NCI-H2227 (cell line): ENCODE results near the gene MYBPC1.

Source experiments
- DNase-seq: peaks from one replicate; lab custom pipeline; 2025; ENCODE audit not compliant: unreplicated experiment; lab: John Stamatoyannopoulos, UW

The MYBPC1 gene

DNA sequence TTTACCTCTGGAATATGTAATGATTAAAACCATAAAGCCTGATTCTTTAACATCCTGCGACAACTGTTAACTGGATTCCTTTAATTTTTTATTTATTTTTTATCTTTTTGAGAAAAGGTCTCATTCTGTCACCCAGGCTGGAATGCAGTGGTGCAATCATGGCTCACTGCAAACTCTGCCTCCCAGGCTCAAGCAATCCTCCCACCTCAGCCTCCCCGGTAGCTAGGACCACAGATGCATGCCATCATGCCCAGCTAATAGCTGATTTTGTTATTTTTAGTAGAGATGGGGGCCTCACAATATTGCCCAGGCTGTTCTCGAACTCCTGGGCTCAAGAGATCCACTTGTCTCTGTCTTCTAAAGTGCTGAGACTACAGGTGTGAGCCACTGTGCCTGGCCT is 3.7 kb downstream of the MYBPC1 start:
- DNase-seq, result no peak

- DNase-seq, result no peak
These were observed 4.5 kb downstream of the MYBPC1 start for GRCh38 chr12:101599311-101599710.

DNA sequence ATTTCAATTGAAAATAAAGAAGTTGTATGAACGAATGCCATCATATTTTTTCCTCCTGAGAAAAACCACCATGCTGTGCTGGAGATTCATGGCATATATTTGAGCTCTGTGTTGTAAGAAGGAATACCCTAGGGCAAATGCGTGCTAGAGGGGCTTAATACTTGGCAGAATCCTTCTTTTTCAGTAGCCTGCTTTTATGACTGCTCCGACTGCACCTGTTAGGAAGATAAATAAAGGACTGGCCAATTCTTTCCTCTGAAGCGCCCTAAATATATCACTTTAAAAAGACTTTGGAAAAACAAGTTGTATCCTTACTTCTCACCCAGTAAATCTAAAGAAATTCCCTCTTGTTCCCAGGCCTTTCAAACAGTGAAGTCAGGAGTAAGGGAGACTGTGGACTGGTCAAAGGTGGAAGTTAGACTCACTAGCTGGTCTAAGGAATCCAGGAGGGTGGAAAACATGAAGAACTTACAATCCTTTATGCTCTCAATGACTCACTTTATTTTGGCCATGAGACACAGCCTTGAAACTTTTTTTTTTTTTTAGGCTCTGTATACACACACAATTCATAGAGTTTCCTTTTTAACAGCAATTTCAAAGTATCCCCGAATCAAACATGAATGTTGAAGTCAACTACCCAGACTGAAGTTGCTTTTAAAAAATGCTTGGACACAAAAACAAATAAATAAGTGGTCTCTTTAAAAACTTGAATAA is 5.2 kb downstream of the MYBPC1 start:
- DNase-seq, result no peak

DNA sequence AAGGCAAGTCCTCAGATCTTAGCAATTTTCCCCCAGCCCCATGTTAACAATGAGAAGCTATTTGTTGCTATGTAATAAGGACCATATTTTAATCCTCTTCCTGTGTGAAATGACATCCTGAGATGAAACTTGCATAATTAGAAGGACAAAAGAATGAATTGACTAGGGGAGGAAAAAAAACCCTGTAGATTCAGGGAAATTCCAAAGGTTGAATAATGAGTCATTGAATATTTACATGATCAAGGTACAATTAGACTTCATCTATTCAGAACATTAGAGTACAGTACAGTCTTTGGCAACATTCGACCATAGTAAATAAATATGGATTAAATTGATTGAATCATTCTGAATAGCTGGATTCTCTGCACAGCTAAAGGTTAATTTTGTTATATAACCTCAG is 9.4 kb downstream of the MYBPC1 start:
- DNase-seq, result no peak

DNA sequence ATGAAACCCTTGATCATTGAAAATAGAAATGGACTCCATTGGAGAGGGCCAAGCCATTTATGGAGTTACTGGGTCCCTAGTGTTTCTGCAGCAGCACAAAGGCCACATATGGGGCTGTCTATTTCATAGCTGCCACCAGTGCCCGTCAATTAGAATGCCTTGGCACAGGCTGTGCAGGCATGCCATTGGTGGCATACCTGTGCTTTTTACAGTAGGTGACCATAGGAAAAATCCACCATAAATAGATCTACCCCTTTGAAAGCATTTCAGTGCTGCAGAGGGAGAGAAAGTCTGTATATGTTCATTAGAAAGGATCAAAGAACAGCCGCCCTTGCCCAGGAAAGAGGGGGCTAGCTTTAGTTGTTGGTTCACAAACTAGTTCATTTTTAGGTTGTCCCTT is 13.1 kb downstream of the MYBPC1 start:
- DNase-seq, result no peak

DNA sequence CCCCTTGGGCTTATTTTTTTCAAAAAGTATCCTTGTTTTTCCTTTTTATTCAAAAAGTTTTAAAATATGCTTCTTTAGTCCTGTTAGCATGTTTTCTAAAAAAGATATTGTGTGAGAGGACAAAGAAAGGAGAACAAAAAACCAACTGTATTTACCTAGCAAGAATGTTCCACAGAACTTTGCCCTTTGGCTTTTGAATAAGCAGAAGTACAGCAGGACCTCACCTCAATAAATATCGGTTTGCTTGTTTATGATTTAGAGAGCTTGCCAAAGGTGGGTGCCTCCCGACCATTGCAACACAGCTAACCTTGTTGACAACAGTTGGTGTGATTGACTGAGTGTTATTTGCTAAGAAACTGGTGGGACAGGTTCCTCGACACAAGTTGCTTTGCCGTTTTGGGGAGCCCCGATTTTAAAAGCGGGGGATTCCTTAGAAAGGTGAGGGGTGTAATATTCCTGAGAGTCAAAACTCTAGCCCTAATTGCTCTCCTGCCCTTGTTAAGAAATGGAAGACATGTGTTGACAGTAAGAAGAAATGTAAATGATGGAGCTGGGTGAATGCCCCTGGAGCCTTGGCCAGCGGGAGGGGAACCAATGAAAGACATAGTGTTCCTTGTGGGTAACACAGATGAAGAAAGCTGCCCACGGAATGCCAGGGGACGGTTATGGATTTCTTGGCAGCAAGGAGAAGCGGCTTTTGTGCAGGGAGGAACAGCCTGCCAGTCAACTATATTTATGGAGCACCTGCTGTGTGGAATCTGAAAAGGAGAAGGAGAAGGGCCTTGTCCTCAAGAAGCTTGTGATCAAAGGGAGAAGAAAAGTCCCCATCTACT is 13.7 kb downstream of the MYBPC1 start:
- no peak for DNase-seq

DNA sequence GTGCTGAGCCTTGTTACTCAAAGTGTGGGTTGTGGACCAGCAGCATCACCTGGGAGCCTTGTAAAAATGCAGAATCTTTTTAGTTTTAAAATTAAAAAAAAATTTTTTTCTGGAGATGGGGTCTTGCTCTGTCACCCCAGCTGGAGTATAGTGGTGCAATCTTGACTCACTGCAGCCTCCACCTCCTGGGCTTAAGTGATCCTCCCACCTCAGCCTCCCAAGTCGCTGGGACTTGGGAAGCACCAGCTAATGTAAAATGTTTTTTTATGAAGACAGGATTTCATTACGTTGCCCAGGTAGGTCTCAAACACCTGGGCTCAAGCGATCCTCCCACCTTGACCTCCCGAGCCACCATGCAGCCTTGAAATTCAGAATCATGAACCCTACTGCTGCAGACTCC is 14.4 kb downstream of the MYBPC1 start:
- DNase-seq, result no peak

DNA sequence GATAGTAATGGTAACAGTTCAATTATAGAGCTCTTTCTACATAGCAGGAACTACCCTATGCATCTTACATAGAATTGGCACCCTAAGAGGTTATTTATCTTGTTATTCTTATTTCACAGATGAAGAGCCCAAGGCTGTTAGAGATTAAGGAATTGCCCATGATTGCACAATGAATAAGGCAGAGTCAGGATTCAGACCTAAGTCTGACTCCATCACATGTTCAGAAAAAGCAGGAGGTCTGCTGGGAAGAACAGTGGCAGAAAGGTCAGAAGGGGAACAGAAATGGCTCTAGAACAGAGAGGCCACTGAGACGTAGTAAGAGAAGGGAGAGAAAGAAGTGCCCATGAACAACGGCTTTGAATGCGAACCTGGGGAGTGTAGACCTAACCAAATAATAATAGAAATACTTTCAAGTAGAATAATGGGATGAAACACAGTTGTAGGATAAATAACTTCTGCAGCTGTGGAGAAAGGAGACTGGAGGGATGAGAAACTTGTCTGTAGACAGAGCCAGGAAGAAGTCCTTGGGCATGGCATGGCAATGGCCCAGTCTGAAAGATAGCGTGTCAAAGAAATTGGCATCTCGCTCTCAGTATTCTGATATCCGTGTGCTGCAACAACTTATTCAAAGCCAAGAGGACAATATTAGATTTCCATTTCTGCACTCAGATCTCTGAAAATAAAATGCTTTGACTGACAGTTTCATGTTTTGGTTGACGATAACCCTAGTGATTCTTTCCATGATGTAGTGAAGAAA is 17.6 kb downstream of the MYBPC1 start:
- DNase-seq, result no peak

GRCh38 chr12:101616027-101616494 is 21.3 kb downstream of the MYBPC1 start:
- DNase-seq, result no peak

- no peak for DNase-seq
These were observed 24.4 kb downstream of the MYBPC1 start for GRCh38 chr12:101619026-101619786.

DNA sequence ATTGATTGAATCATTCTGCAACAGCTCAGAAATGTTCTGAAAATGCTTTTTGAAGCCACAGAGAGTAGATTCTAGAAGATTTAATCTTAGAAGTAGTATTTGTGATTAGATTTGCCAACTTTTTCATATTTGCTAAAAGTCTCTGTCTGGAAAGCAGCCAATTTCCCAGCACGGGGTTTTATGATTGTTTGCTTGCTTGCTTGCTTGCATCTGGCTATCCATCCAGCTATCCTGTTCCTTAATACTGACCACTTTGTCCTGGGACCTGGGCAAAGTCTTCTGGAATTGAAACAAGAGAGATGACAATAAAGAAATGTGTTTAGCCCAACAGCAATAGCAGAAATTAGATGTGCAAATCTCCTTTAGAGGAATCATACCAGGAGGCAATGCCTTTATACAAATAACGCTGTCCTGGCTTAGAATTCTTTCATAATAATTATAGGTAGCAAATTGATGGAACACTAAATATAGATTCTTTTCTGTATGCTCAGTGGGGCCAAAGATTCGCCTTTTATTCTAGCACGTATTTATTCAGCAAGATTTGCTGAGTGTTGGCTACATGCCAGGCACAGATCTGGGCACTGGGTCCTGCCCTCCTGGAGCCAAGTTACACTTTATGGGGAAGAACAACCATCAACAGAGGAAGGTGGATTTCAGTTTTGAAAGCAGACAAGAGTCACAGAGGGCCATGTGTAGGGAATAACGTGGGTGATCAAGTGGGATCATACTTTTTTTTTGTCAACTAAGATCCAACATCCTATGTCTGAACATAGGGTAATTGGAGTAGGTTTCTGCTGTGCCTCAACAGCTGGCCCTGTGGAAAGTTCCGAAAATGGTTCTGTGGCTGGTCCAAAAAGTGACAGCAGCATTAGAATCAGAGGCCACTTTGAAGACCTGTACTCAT is 25.3 kb downstream of the MYBPC1 start:
- peak; percentile 39 for DNase-seq

DNA sequence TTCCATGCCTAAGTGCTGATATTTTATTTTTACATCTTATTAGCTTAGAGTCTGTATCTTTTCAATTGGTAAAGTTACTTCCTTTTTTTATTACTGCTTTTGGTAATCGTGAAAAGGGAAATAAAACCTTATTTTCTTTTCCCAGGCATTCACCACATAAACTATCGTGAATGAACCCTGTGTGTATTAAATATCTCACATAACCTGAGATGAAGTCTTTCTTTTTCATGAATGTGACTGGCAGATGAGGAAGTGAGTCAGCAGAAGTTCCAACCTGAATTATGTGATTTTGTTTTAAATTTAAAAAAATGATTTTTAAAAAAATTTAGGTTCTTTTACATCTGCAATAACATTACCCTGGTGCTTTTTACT is 26.0 kb downstream of the MYBPC1 start:
- no peak for DNase-seq

- no peak for DNase-seq
These were observed 33.9 kb downstream of the MYBPC1 start for GRCh38 chr12:101628676-101629075.

DNA sequence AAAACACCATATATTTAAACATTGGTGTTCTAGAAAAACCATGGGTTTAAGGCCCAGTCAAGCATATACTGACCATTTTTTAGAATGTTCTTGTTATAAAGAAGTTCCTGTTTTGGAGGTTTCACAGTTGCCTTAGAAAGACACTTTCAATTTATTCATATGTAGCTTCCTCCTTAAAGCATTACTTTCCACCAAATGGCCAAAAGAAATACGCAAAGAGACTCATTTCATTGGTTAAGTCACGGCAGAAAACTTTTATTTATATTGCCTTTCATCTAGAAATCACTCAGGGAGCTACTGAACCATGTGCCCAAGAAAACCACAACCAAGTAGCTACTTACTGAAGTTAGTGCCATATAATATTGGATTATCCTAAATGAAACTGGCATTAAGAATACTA is 40.0 kb downstream of the MYBPC1 start:
- no peak for DNase-seq

DNA sequence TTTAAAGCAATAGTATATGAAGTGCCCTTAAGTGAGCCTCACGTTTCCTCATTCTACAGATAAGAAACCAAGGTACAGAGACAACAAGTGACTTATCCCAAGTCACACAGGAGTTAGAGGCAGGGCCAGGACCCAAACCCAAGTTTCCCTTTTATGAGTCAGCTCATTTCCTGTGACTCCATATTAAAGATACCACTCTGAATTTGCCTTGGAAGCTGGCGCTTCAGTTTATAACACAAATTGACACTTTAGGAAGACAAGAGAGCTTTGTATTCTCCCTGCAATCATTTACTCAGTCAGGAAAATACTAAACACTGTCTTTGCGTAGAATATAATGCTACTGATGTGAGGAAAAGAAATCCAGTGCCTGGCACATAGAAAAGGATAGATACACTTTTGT is 43.2 kb downstream of the MYBPC1 start:
- DNase-seq, result no peak

DNA sequence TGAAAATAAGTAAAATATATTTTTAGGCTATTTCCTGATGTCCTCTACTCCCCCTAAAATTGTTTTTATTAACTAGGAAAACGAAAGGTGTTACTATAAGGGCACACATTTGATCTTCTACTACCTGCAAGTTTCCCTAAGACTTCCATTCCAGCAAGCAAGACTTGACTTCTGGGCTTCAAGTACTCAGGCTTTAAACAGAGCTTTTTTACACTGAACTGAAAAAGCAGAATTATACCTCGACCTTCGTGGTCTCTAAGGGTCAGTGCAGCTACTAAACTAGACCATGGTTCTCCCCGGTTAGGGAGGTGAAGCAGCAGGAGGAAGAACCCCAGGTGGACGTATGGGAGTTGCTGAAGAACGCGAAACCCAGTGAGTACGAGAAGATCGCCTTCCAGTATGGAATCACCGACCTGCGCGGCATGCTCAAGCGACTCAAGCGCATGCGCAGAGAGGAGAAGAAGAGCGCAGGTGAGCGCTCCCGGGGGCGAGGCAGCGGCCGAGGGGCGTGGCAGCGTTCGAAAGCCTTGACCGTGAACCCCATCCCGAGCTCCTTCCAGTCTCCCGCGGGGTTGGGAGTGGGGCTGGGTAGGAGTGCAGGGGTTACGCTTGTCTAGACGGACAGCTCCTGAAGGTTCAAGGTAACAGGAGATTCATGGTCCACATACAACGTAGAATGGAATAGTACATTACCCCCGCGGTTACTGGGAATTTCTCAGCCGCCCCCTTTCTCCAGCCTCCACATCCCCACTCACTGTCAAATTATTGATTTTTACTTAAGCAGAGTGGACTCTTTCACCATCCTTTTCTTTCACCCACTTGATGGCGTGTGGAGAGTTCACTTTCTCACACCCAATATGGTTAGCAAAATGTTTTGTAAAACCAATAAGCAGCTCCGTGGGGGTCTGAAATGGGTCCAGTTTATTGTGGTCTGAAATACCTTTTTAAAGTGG is 47.6 kb downstream of the MYBPC1 start:
- DNase-seq, result peak; percentile 75

DNA sequence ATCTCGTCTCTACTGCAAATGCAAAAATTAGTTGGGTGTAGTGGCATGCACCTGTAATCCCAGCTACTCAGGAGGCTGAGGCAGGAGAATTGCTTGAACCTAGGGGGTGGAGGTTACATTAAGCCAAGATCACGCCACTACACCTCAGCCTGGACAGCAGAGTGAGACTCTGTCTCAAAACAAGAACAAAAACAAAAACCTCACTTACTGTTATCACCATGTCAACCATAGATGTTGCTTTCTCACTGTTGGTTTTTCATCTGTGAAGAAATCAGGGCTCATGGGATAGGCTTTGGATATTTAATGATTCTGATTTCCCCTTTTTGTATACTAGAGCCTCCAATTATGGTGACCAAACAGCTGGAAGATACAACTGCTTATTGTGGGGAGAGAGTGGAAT is 52.9 kb downstream of the MYBPC1 start:
- DNase-seq, result no peak

DNA sequence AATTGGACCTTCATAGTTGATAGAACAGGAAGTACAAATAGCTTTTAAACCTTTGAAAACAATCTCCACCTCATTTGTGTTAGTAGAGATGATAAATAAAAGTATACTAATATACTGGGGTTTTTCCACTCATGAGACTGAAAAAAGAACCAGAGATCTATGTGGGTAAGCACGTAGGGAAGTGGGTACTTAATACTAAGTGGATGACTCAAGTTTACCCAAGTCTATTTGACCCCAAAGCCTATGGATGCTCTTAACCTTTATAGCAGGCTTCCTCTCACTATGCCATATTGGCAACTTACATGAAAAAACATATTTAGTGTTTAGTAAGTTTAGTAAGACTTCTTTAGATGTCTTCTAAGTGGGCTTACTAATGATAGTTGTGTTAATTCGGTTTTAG is 53.4 kb downstream of the MYBPC1 start:
- DNase-seq, result no peak
